ENCODE results near the gene MAD2L2. TPM values are rescaled to one million over a fixed set of nuclear protein-coding genes. Genes with fewer than 3 reads are reported as not detected.

The MAD2L2 gene
- total RNA-seq, 1 experiment from 2014 or later: 127 TPM

- BruUV-seq (replicated peaks): no TSS peak
- no peaks in the 10 kb centered on the region for H3F3A ChIP-seq (ENCODE audit: low read length, unreplicated experiment)
- DNase-seq (no peak), ATAC-seq (no peak)
- no peaks in the 10 kb centered on the region for H4K20me1 ChIP-seq (ENCODE audit: low read length)
- H3K79me2 ChIP-seq (ENCODE audit: low read length): no peaks in the 10 kb centered on the region
- intact Hi-C loops (cut with micrococcal nuclease): no loop called here
- H2AFZ ChIP-seq (ENCODE audit: low read length): no peak overlapping the region
- peaks cover 13% of the 10 kb centered on the region for H3K4me1 ChIP-seq (ENCODE audit: insufficient read depth, low read length)
- TF ChIP-seq EZH2phosphoT487 (IDR thresholded peaks at IDR 0.05; ENCODE audit: borderline replicate concordance, low read length) (no peak), CTCF (conservative IDR thresholded peaks at IDR 0.05; ENCODE audit: low read depth, low read length) (no peak)
- H3K4me3 ChIP-seq (ENCODE audit: low read length): no peak overlapping the region
- H3K4me2 ChIP-seq (ENCODE audit: low read length): no peak overlapping the region
- no peak overlapping the region for H3K9ac ChIP-seq (ENCODE audit: low read length)
- no peak overlapping the region for H3K27ac ChIP-seq (ENCODE audit: low read length)
- no peaks in the 10 kb centered on the region for H3K9me3 ChIP-seq (ENCODE audit: low read length)
- peaks cover 4% of the 10 kb centered on the region; the same call in 1 of the 2 replicates for H3K27me3 ChIP-seq (ENCODE audit: low read length)
- no peaks in the 10 kb centered on the region for H3K9me2 ChIP-seq (replicated peaks; ENCODE audit: low read length)
- CTCF ChIA-PET: no interaction called here
- no peaks in the 10 kb centered on the region for H3K36me3 ChIP-seq (ENCODE audit: low read depth, low read length)
- POLR2A ChIA-PET (ENCODE audit: unreplicated experiment): no interaction called here
These were observed 16.4 kb upstream of the MAD2L2 start for GRCh38 chr1:11697188-11697892.

GRCh38 chr1:11695861-11696260 is 14.9 kb upstream of the MAD2L2 start:
- Histone ChIP-seq H3K79me2 (ENCODE audit: low read length) (no peaks in the 10 kb centered on the region), H3K4me2 (ENCODE audit: low read length) (no peak overlapping the region), H4K20me1 (ENCODE audit: low read length) (no peaks in the 10 kb centered on the region), H3K27ac (ENCODE audit: low read length) (no peak overlapping the region), H3K9ac (ENCODE audit: low read length) (no peak overlapping the region), H3K9me3 (ENCODE audit: low read length) (no peaks in the 10 kb centered on the region), H2AFZ (ENCODE audit: low read length) (no peak overlapping the region), H3K36me3 (ENCODE audit: low read depth, low read length) (no peaks in the 10 kb centered on the region), H3K27me3 (ENCODE audit: low read length) (peaks cover 11% of the 10 kb centered on the region), H3K4me3 (ENCODE audit: low read length) (no peak overlapping the region), H3K9me2 (replicated peaks; ENCODE audit: low read length) (no peaks in the 10 kb centered on the region), H3F3A (ENCODE audit: low read length, unreplicated experiment) (no peaks in the 10 kb centered on the region), H3K4me1 (ENCODE audit: insufficient read depth, low read length) (peaks cover 17% of the 10 kb centered on the region)
- ChIA-PET CTCF (no interaction called here), POLR2A (ENCODE audit: unreplicated experiment) (interaction anchor here (0.6 kb wide), 1 partner anchor 212 kb away, joined by 6 read pairs; no protein-coding TSS in a partner anchor)
- intact Hi-C loops (cut with micrococcal nuclease): no loop called here
- DNase-seq (no peak), ATAC-seq (no peak)
- TF ChIP-seq CTCF (conservative IDR thresholded peaks at IDR 0.05; ENCODE audit: low read depth, low read length): no peak
- TF ChIP-seq EZH2phosphoT487 (IDR thresholded peaks at IDR 0.05; ENCODE audit: borderline replicate concordance, low read length): no peak
- BruUV-seq (replicated peaks): no TSS peak

DNA sequence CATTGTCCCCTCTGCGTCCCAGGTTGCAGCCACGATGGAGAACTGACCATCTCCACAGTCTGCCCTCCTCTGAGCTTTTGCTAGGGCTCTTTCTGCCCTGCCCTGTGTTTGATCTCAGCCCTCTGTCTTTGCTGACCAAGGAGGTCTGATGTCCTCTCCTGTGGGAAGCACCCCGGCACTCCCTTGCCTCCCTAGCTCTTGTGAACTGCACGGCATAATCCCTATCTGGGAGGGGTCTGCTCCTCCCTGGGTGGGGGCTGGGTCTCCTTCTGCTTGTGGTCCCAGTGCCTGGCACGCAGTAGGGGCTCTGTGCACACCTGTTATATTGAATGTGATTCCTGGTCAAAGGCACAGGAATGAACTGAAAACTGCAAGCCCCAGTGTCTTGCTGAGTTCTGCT is 13.0 kb upstream of the MAD2L2 start:
- no peaks in the 10 kb centered on the region for H3K36me3 ChIP-seq (ENCODE audit: low read depth, low read length)
- H3K9me2 ChIP-seq (replicated peaks; ENCODE audit: low read length): no peaks in the 10 kb centered on the region
- H3K4me3 ChIP-seq (ENCODE audit: low read length): no peak overlapping the region
- ATAC-seq: no peak
- H4K20me1 ChIP-seq (ENCODE audit: low read length): no peaks in the 10 kb centered on the region
- H3K9ac ChIP-seq (ENCODE audit: low read length): no peak overlapping the region
- H3K4me1 ChIP-seq (ENCODE audit: insufficient read depth, low read length): peaks cover 19% of the 10 kb centered on the region
- DNase-seq: no peak
- no peaks in the 10 kb centered on the region for H3F3A ChIP-seq (ENCODE audit: low read length, unreplicated experiment)
- intact Hi-C loops (cut with micrococcal nuclease): no loop called here
- CTCF ChIA-PET: no interaction called here
- POLR2A ChIA-PET (ENCODE audit: unreplicated experiment): no interaction called here
- H3K79me2 ChIP-seq (ENCODE audit: low read length): no peaks in the 10 kb centered on the region
- H3K27ac ChIP-seq (ENCODE audit: low read length): no peak overlapping the region
- BruUV-seq (replicated peaks): no TSS peak
- no peak overlapping the region for H2AFZ ChIP-seq (ENCODE audit: low read length)
- TF ChIP-seq EZH2phosphoT487 (IDR thresholded peaks at IDR 0.05; ENCODE audit: borderline replicate concordance, low read length): no peak
- TF ChIP-seq CTCF (conservative IDR thresholded peaks at IDR 0.05; ENCODE audit: low read depth, low read length): no peak
- no peak for TF ChIP-seq EZH2 (IDR thresholded peaks at IDR 0.05; ENCODE audit: low read length, unreplicated experiment)
- H3K4me2 ChIP-seq (ENCODE audit: low read length): no peak overlapping the region
- H3K9me3 ChIP-seq (ENCODE audit: low read length): no peaks in the 10 kb centered on the region
- H3K27me3 ChIP-seq (ENCODE audit: low read length): peaks cover 24% of the 10 kb centered on the region
